GM21529 (cell line): Measurements from ENCODE around the gene SLC25A13.
"Not testable (repeated sequence)": the region's sequence is repeated elsewhere in the genome, so short reads cannot be mapped to it uniquely, and the experiment has no call there.

Experiments
- ATAC-seq: cut with Tn5 transposase; IDR thresholded peaks from one replicate; pipeline ENCODE4 v1.9.1; 2021; ENCODE audit not compliant: unreplicated experiment

Gene SLC25A13

GRCh38 chr7:96326752-96327151 is 4.9 kb upstream of the SLC25A13 start:
- ATAC-seq = not testable (repeated sequence)

GRCh38 chr7:96322847-96323461 is 1.1 kb upstream of the SLC25A13 start:
- no peak for ATAC-seq

GRCh38 chr7:96322373-96322695 is 436 bp upstream of the SLC25A13 start:
- no peak for ATAC-seq

GRCh38 chr7:96321031-96321657 is 754 bp downstream of the SLC25A13 start:
- peak; percentile 51 for ATAC-seq

GRCh38 chr7:96320442-96320841 is 1.5 kb downstream of the SLC25A13 start:
- peak; percentile 42 for ATAC-seq

GRCh38 chr7:96319439-96319838 is 2.5 kb downstream of the SLC25A13 start:
- no peak for ATAC-seq

- ATAC-seq = no peak
These were observed 4.9 kb downstream of the SLC25A13 start for GRCh38 chr7:96316949-96317348.

GRCh38 chr7:96315125-96315512 is 6.8 kb downstream of the SLC25A13 start:
- no peak for ATAC-seq

GRCh38 chr7:96314402-96315124 is 7.3 kb downstream of the SLC25A13 start:
- ATAC-seq = no peak

GRCh38 chr7:96313940-96314339 is 8.0 kb downstream of the SLC25A13 start:
- ATAC-seq = no peak

- ATAC-seq = no peak
These were observed 9.4 kb downstream of the SLC25A13 start for GRCh38 chr7:96312502-96312901.

GRCh38 chr7:96311967-96312366 is 9.9 kb downstream of the SLC25A13 start:
- ATAC-seq = no peak

GRCh38 chr7:96310110-96310509 is 11.8 kb downstream of the SLC25A13 start:
- no peak for ATAC-seq

GRCh38 chr7:96308950-96309263 is 13.0 kb downstream of the SLC25A13 start:
- ATAC-seq = no peak

- ATAC-seq = no peak
These were observed 13.5 kb downstream of the SLC25A13 start for GRCh38 chr7:96308253-96308949.

GRCh38 chr7:96306385-96307125 is 15.3 kb downstream of the SLC25A13 start:
- ATAC-seq = no peak

- no peak for ATAC-seq
These were observed 16.0 kb downstream of the SLC25A13 start for GRCh38 chr7:96305915-96306314.

GRCh38 chr7:96304573-96304972 is 17.3 kb downstream of the SLC25A13 start:
- no peak for ATAC-seq

GRCh38 chr7:96303686-96304443 is 18.0 kb downstream of the SLC25A13 start:
- ATAC-seq = no peak

- ATAC-seq = no peak
These were observed 18.7 kb downstream of the SLC25A13 start for GRCh38 chr7:96303105-96303685.
